Measurements from ENCODE around the gene CENPN. TPM values are rescaled to one million over a fixed set of nuclear protein-coding genes. Genes with fewer than 3 reads are reported as not detected.

Gene CENPN
- total and polyA plus RNA-seq, 10 of the 15 experiments (the other 5 are each of a cell fraction or from before 2014, with no cell fraction given): 39.8 to 143 (median 66.8) TPM

DNA sequence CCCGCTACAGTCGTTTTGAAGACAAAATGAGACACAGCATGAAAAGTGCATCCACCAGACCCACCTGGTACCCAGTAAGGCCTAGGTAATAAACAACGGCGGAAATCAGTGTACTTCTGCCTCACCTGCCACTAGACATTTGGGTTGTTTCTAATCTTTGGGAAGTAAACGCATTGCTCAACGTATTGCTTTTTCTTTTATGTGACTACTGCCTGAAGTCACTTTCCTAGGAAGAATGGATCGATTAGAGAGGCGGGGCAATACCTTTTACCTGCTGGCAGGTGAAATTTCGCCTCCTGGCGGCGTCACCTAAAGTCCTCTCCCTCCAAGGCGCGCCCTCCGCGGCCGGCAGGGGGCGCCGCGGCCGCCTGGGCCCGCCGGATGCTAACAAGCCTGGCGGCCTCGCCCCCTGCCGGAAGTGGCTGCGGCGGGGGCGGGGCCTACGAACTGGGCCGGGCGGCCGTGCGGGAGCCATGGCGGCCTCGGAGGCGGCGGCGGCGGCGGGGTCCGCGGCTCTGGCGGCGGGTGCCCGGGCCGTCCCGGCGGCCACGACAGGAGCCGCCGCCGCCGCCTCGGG lies 28.5 kb downstream of the CENPN start, which contains the start of gene ATMIN (continued):
- TF ChIP-seq, protein P1, sequence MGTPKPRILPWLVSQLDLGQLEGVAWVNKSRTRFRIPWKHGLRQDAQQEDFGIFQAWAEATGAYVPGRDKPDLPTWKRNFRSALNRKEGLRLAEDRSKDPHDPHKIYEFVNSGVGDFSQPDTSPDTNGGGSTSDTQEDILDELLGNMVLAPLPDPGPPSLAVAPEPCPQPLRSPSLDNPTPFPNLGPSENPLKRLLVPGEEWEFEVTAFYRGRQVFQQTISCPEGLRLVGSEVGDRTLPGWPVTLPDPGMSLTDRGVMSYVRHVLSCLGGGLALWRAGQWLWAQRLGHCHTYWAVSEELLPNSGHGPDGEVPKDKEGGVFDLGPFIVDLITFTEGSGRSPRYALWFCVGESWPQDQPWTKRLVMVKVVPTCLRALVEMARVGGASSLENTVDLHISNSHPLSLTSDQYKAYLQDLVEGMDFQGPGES (IDR thresholded peaks at IDR 0.05): 0 out of 2 replicates have a peak, but pooled peaks have one; percentile 24
- TF ChIP-seq GABPA (IDR thresholded peaks at IDR 0.05; ENCODE audit: low read depth) (0 out of 2 replicates have a peak, but pooled peaks have one; percentile 29), ZNF274 (IDR thresholded peaks at IDR 0.05; ENCODE audit: insufficient read depth, insufficient read length) (no peak)

DNA sequence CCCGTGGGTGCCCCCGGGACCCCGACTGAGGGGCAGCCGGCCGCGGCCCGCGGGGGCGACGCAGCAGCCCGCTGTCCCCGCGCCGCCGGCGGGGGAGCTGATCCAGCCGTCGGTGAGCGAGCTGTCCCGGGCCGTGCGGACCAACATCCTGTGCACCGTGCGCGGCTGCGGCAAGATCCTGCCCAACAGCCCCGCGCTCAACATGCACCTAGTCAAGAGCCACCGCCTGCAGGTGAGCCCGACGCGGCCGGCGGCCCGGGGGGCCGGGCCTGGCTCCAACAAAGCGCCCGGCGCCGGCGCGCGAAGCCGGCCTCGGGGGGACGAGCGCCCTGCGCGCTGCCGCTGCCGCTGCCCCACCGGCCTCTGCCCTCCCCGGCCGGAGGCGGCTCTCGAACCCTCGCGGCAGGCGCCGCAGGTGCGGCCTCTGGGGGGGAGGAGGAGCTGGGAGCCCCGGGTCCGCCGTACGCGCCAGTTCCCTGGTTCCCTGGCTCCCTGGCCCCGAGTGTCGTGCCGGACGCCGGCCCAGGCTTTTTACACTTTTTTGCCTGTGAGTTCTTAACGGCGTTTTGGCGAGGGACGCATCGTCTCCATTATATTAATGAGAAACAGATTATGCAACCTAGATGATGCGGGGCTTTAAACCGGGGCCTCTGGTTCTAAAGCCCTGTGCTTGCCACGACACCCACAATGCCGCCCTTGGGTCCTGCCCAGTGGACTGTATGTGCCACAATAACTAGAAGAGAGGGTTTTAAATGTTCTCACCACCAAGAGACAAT lies 29.1 kb downstream of the CENPN start:
- no peak for DNase-seq (ENCODE audit: low read depth, low spot score)
- Histone ChIP-seq H3K36me3 (ENCODE audit: control insufficient read depth in 2 of 2, insufficient read depth in 2 of 2, low read length in 1 of 2) (no peaks in the 10 kb centered on the region), H4K20me1 (ENCODE audit: control insufficient read depth, insufficient read depth) (no peaks in the 10 kb centered on the region), H3K79me2 (ENCODE audit: control insufficient read depth, insufficient read depth, low read length) (peaks cover 13% of the 10 kb centered on the region), H3K27ac (ENCODE audit: control insufficient read depth, insufficient read depth) (peak overlapping the region; percentile 32; the same call in 1 of the 2 replicates), H3K9me3 (replicated peaks; ENCODE audit: control insufficient read depth, insufficient read depth, low read length) (no peaks in the 10 kb centered on the region), H2AFZ (ENCODE audit: control insufficient read depth, low read depth, low read length) (peak overlapping the region; percentile 59), H3K4me3 (peak overlapping the region; percentile 81), H3K9ac (ENCODE audit: control insufficient read depth, insufficient read depth, low read length) (peak overlapping the region; percentile 76), H3K27me3 (replicated peaks in 1 of 2; ENCODE audit: control insufficient read depth in 2 of 2, insufficient read depth in 2 of 2, low read length in 1 of 2) (no peaks in the 10 kb centered on the region), H3K4me2 (ENCODE audit: control insufficient read depth, insufficient read depth) (peak overlapping the region; percentile 84), H3K4me1 (ENCODE audit: control insufficient read depth, insufficient read depth, low read length) (no peaks in the 10 kb centered on the region)
- ChIA-PET SMC1A (ENCODE audit: uncharacterized antibody, unreplicated experiment) (interaction anchor here (0.6 to 1.5 kb wide), 6 partner anchors 13 to 744 kb away, joined by 3 to 5 read pairs (median 3); partner anchors contain the start of gene C16orf46), CTCF (interaction anchor here (0.6 to 5.0 kb wide), 24 partner anchors 9 to 1620 kb away, joined by 3 to 67 read pairs (median 4); partner anchors contain the start of genes C16orf46, CENPN and CMC2), RAD21 (ENCODE audit: unreplicated experiment) (interaction anchor here (1.1 to 3.4 kb wide), 6 partner anchors 29 to 106 kb away, joined by 3 to 20 read pairs (median 6); partner anchors contain the start of genes C16orf46, CENPN and CMC2), POLR2A (interaction anchor here (0.6 to 5.9 kb wide), 4 partner anchors 31 to 113 kb away, joined by 4 to 25 read pairs (median 6); partner anchors contain the start of genes C16orf46, CENPN and CMC2)
- WGBS (ENCODE audit: insufficient coverage, insufficient replicate concordance, low lambda C conversion rate, missing lambda C conversion rate): under 1% methylated on average over 38 of the region's 80 CpGs
- intact Hi-C loops (cut with micrococcal nuclease; ENCODE audit: unreplicated experiment) (loop anchor here (1.0 to 2.0 kb wide), 3 partner anchors 29 to 702 kb away; partner anchors contain the start of genes C16orf46, CENPN and CMC2), in situ Hi-C loops (cut with MboI) (no loop called here)
- peak; percentile 58 for ATAC-seq
- no TSS peak for BruUV-seq (replicated peaks)
- FAIRE-seq: no peak
- no peak for TF ChIP-seq RAD21 (IDR thresholded peaks at IDR 0.05; ENCODE audit: insufficient read depth, low read depth, low read length)
- no peak for TF ChIP-seq RUNX3 (IDR thresholded peaks at IDR 0.05; ENCODE audit: low read length)
- TF ChIP-seq, protein P2, sequence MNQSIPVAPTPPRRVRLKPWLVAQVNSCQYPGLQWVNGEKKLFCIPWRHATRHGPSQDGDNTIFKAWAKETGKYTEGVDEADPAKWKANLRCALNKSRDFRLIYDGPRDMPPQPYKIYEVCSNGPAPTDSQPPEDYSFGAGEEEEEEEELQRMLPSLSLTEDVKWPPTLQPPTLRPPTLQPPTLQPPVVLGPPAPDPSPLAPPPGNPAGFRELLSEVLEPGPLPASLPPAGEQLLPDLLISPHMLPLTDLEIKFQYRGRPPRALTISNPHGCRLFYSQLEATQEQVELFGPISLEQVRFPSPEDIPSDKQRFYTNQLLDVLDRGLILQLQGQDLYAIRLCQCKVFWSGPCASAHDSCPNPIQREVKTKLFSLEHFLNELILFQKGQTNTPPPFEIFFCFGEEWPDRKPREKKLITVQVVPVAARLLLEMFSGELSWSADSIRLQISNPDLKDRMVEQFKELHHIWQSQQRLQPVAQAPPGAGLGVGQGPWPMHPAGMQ (IDR thresholded peaks at IDR 0.05; ENCODE audit: borderline replicate concordance): no peak
- TF ChIP-seq, protein P3, sequence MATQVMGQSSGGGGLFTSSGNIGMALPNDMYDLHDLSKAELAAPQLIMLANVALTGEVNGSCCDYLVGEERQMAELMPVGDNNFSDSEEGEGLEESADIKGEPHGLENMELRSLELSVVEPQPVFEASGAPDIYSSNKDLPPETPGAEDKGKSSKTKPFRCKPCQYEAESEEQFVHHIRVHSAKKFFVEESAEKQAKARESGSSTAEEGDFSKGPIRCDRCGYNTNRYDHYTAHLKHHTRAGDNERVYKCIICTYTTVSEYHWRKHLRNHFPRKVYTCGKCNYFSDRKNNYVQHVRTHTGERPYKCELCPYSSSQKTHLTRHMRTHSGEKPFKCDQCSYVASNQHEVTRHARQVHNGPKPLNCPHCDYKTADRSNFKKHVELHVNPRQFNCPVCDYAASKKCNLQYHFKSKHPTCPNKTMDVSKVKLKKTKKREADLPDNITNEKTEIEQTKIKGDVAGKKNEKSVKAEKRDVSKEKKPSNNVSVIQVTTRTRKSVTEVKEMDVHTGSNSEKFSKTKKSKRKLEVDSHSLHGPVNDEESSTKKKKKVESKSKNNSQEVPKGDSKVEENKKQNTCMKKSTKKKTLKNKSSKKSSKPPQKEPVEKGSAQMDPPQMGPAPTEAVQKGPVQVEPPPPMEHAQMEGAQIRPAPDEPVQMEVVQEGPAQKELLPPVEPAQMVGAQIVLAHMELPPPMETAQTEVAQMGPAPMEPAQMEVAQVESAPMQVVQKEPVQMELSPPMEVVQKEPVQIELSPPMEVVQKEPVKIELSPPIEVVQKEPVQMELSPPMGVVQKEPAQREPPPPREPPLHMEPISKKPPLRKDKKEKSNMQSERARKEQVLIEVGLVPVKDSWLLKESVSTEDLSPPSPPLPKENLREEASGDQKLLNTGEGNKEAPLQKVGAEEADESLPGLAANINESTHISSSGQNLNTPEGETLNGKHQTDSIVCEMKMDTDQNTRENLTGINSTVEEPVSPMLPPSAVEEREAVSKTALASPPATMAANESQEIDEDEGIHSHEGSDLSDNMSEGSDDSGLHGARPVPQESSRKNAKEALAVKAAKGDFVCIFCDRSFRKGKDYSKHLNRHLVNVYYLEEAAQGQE (IDR thresholded peaks at IDR 0.05; ENCODE audit: low read depth, low read length): no peak
- no peak for TF ChIP-seq NFYA (IDR thresholded peaks at IDR 0.05; ENCODE audit: borderline replicate concordance, low read depth, low read length)
- TF ChIP-seq ETV6 (conservative IDR thresholded peaks at IDR 0.05 in 1 of 2, IDR thresholded peaks at IDR 0.05 in 1 of 2; ENCODE audit: borderline replicate concordance in 1 of 2, low read depth in 1 of 2): no peak
- no peak for TF ChIP-seq FOXM1 (IDR thresholded peaks at IDR 0.05; ENCODE audit: low read depth, low read length)
- TF ChIP-seq SREBF2 (IDR thresholded peaks at IDR 0.05; ENCODE audit: low read length): no peak
- peak; percentile 41; the same call in 1 of the 2 replicates for TF ChIP-seq POLR2A (IDR thresholded peaks at IDR 0.05; ENCODE audit: low read depth, low read length)
- no peak for TF ChIP-seq GABPA (IDR thresholded peaks at IDR 0.05; ENCODE audit: low read depth)
- TF ChIP-seq HDAC2 (IDR thresholded peaks at IDR 0.05): no peak
- TF ChIP-seq POU2F2 (IDR thresholded peaks at IDR 0.05; ENCODE audit: borderline replicate concordance, low read depth, low read length): no peak

Data from GM12878 (cell line).